HG03354 (cell line): ENCODE measurements around the gene PCIF1.
"Not testable (repeated sequence)": the region's sequence is repeated elsewhere in the genome, so short reads cannot be mapped to it uniquely, and the experiment has no call there.

ENCODE experiments used
- ATAC-seq: cut with Tn5 transposase; IDR thresholded peaks from one replicate; pipeline ENCODE4 v1.9.1; 2021; ENCODE audit warnings: mild to moderate bottlenecking; ENCODE audit not compliant: unreplicated experiment, poor library complexity, severe bottlenecking

PCIF1 gene

GRCh38 chr20:45920462-45921336 is 13.8 kb upstream of the PCIF1 start:
- ATAC-seq = no peak

GRCh38 chr20:45921337-45922189 is 12.9 kb upstream of the PCIF1 start:
- no peak for ATAC-seq

- ATAC-seq = no peak
Measured at GRCh38 chr20:45924391-45925261, 9.9 kb upstream of the PCIF1 start.

- ATAC-seq = no peak
Measured at GRCh38 chr20:45925821-45926506, 8.5 kb upstream of the PCIF1 start.

- no peak for ATAC-seq
Measured at GRCh38 chr20:45926731-45927070, 7.8 kb upstream of the PCIF1 start.

GRCh38 chr20:45927071-45927878 is 7.2 kb upstream of the PCIF1 start:
- no peak for ATAC-seq

- not testable (repeated sequence) for ATAC-seq
Measured at GRCh38 chr20:45931680-45932079, 2.8 kb upstream of the PCIF1 start.

- ATAC-seq = no peak
Measured at GRCh38 chr20:45933266-45934045, 1.0 kb upstream of the PCIF1 start.

- ATAC-seq = peak; percentile 24
Measured at GRCh38 chr20:45934046-45934585, 367 bp upstream of the PCIF1 start.

- ATAC-seq = peak; percentile 21
Measured at GRCh38 chr20:45935416-45936046, 1.0 kb downstream of the PCIF1 start.

- ATAC-seq = no peak
Measured at GRCh38 chr20:45937765-45938164, 3.3 kb downstream of the PCIF1 start.

- ATAC-seq = no peak
Measured at GRCh38 chr20:45938727-45939438, 4.4 kb downstream of the PCIF1 start.

- no peak for ATAC-seq
Measured at GRCh38 chr20:45940053-45940452, 5.6 kb downstream of the PCIF1 start.

GRCh38 chr20:45940469-45940868 is 6.0 kb downstream of the PCIF1 start:
- ATAC-seq = no peak

- ATAC-seq = no peak
Measured at GRCh38 chr20:45943613-45944012, 9.1 kb downstream of the PCIF1 start.

- no peak for ATAC-seq
Measured at GRCh38 chr20:45944151-45944964, 9.9 kb downstream of the PCIF1 start.
